ENCODE measurements around the gene MYH7.
"Not testable (repeated sequence)": the region's sequence is repeated elsewhere in the genome, so short reads cannot be mapped to it uniquely, and the experiment has no call there.

Gene MYH7

DNA sequence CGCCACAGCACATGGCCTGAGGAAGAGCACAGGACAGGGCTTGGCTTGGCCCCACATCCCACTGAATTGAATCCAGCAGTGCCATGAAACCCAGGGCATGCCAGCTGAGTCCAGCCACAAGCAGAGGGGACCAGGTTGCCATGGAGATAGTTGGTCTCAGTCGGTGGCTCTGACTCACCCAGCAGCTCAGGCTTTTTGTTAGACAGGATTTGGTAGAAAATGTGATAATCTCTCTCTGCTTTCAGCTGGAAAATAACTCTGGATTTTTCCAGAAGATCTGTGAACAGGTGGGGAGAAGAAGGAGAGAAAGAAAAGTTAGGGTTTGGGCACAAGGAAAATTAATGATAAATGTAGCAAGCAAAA is 4.8 kb downstream of the MYH7 start:
- Histone ChIP-seq H3K27ac (replicated peaks) (no peak overlapping the region), H3K27me3 (ENCODE audit: insufficient read depth, poor library complexity, severe bottlenecking) (peaks cover 2% of the 10 kb centered on the region), H3K4me3 (replicated peaks; ENCODE audit: insufficient read depth, low read length) (no peak overlapping the region)
- TF ChIP-seq, protein P1, sequence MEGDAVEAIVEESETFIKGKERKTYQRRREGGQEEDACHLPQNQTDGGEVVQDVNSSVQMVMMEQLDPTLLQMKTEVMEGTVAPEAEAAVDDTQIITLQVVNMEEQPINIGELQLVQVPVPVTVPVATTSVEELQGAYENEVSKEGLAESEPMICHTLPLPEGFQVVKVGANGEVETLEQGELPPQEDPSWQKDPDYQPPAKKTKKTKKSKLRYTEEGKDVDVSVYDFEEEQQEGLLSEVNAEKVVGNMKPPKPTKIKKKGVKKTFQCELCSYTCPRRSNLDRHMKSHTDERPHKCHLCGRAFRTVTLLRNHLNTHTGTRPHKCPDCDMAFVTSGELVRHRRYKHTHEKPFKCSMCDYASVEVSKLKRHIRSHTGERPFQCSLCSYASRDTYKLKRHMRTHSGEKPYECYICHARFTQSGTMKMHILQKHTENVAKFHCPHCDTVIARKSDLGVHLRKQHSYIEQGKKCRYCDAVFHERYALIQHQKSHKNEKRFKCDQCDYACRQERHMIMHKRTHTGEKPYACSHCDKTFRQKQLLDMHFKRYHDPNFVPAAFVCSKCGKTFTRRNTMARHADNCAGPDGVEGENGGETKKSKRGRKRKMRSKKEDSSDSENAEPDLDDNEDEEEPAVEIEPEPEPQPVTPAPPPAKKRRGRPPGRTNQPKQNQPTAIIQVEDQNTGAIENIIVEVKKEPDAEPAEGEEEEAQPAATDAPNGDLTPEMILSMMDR (IDR thresholded peaks at IDR 0.05; ENCODE audit: insufficient read depth, low read length): no peak
- TF ChIP-seq POLR2AphosphoS5 (IDR thresholded peaks at IDR 0.05; ENCODE audit: low read depth) (no peak), GABPA (IDR thresholded peaks at IDR 0.05; ENCODE audit: low read depth) (no peak), SPI1 (IDR thresholded peaks at IDR 0.05; ENCODE audit: borderline replicate concordance, low read depth) (no peak)
- TF ChIP-seq, protein P2, sequence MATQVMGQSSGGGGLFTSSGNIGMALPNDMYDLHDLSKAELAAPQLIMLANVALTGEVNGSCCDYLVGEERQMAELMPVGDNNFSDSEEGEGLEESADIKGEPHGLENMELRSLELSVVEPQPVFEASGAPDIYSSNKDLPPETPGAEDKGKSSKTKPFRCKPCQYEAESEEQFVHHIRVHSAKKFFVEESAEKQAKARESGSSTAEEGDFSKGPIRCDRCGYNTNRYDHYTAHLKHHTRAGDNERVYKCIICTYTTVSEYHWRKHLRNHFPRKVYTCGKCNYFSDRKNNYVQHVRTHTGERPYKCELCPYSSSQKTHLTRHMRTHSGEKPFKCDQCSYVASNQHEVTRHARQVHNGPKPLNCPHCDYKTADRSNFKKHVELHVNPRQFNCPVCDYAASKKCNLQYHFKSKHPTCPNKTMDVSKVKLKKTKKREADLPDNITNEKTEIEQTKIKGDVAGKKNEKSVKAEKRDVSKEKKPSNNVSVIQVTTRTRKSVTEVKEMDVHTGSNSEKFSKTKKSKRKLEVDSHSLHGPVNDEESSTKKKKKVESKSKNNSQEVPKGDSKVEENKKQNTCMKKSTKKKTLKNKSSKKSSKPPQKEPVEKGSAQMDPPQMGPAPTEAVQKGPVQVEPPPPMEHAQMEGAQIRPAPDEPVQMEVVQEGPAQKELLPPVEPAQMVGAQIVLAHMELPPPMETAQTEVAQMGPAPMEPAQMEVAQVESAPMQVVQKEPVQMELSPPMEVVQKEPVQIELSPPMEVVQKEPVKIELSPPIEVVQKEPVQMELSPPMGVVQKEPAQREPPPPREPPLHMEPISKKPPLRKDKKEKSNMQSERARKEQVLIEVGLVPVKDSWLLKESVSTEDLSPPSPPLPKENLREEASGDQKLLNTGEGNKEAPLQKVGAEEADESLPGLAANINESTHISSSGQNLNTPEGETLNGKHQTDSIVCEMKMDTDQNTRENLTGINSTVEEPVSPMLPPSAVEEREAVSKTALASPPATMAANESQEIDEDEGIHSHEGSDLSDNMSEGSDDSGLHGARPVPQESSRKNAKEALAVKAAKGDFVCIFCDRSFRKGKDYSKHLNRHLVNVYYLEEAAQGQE (IDR thresholded peaks at IDR 0.05; ENCODE audit: insufficient replicate concordance, low read depth): no peak
- no peak for DNase-seq (ENCODE audit: low read depth in 1 of 2, low spot score in 1 of 2)

DNA sequence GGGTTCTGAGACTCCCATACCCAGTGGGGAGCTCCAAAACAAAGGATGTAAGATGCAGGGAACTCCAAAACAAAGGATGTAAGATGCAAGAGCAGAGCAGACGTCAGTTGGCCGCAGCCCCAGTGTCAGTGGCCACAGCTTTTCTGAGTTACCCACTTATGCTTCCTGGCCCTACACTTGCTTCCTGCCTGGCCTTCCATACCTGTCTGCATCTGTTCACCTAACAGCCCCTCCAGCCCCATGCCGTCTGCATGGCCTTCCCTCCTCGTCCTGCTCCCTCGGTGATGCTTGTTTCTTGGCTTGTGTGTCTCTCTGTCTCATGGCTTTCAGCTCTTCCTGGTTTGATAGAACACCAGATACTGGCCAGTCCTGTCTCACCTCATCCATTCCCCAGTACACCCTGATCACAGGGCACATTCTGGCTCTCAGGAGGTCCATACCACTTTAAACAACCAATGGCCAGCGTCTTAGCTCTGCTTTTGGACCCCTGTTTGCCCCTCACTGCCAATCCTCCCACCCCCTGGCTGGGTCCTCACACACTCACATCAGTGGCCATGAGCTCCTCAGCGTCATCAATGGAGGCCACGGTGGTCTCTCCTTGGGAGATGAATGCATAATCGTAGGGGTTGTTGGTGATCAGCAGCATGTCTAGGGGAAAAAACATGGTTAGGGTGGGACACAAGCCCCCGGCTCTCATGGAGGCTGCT is 5.3 kb downstream of the MYH7 start:
- H3K27me3 ChIP-seq (ENCODE audit: insufficient read depth, poor library complexity, severe bottlenecking): peaks cover 2% of the 10 kb centered on the region
- TF ChIP-seq, protein P2 (IDR thresholded peaks at IDR 0.05; ENCODE audit: insufficient replicate concordance, low read depth): no peak
- TF ChIP-seq SPI1 (IDR thresholded peaks at IDR 0.05; ENCODE audit: borderline replicate concordance, low read depth): no peak
- no peak for TF ChIP-seq GABPA (IDR thresholded peaks at IDR 0.05; ENCODE audit: low read depth)
- no peak for TF ChIP-seq POLR2AphosphoS5 (IDR thresholded peaks at IDR 0.05; ENCODE audit: low read depth)
- TF ChIP-seq, protein P1 (IDR thresholded peaks at IDR 0.05; ENCODE audit: insufficient read depth, low read length): no peak
- DNase-seq (ENCODE audit: low read depth in 1 of 2, low spot score in 1 of 2): no peak
- H3K4me3 ChIP-seq (replicated peaks; ENCODE audit: insufficient read depth, low read length): no peak overlapping the region
- H3K27ac ChIP-seq (replicated peaks): no peak overlapping the region

DNA sequence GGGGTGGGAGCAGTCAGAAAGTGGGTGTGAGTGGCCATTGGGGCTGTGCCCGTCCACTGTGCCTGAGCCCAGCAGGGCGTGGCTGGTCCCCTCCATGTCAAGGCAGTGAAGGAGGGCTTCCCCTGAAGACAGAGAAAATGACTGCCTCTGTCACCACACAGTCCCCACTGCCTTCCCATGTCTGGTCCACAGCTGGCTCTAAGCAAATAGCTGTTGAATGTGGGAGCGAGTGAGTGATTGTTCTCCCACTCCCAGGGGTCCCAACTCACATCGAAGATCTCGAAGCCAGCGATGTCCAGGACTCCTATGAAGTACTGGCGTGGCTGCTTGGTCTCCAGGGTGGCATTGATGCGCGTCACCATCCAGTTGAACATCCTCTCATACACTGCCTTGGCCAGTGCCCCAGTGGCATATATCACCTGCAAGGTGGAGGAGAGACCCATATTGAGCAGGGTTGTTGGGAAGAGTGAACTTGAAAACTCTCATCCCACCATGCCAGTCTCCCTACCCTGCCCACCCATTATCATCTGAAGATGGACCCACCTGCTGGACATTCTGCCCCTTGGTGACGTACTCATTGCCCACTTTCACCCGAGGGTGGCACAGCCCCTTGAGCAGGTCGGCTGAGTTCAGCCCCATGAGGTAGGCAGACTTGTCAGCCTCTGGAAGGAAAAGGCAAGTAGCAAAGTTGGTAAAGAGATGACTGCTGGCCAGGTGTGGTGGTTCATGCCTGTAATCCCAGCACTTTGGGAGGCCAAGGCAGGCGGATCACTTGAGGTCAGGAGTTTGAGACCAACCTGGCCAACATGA is 6.6 kb downstream of the MYH7 start:
- Histone ChIP-seq H3K4me3 (replicated peaks; ENCODE audit: insufficient read depth, low read length) (no peak overlapping the region), H3K27me3 (ENCODE audit: insufficient read depth, poor library complexity, severe bottlenecking) (peaks cover 2% of the 10 kb centered on the region), H3K27ac (replicated peaks) (no peak overlapping the region)
- no peak for TF ChIP-seq POLR2AphosphoS5 (IDR thresholded peaks at IDR 0.05; ENCODE audit: low read depth)
- TF ChIP-seq SPI1 (IDR thresholded peaks at IDR 0.05; ENCODE audit: borderline replicate concordance, low read depth): no peak
- no peak for TF ChIP-seq GABPA (IDR thresholded peaks at IDR 0.05; ENCODE audit: low read depth)
- TF ChIP-seq, protein P2 (IDR thresholded peaks at IDR 0.05; ENCODE audit: insufficient replicate concordance, low read depth): no peak
- TF ChIP-seq, protein P1 (IDR thresholded peaks at IDR 0.05; ENCODE audit: insufficient read depth, low read length): no peak
- DNase-seq (ENCODE audit: low read depth in 1 of 2, low spot score in 1 of 2): no peak

DNA sequence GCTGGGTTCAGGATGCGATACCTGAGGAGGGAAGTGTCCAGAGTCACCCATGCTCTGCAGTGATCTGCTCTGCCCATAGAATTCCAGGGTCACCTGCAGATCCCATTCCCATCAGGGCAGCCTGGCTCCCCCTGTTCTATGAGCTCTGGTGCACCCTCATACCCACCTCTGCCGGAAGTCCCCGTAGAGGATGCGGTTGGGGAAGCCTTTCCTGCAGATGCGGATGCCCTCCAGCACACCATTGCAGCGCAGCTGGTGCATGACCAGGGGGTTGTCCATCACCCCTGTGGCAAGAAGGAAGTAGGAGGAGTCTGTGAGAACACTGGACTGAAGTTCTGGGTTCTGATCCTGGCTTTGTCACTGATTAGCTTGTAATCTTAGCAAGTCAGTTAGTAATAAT is 9.7 kb downstream of the MYH7 start:
- not testable (repeated sequence) for H3K4me3 ChIP-seq (replicated peaks; ENCODE audit: insufficient read depth, low read length); DNase-seq (ENCODE audit: low read depth in 1 of 2, low spot score in 1 of 2); H3K27me3 ChIP-seq (ENCODE audit: insufficient read depth, poor library complexity, severe bottlenecking); H3K27ac ChIP-seq (replicated peaks)

Measured in HL-60 (cell line).